Activated naive CD8-positive, alpha-beta T cell treated with anti-CD3 and anti-CD28 coated beads for 36 hours (primary cell): ENCODE results near the gene SDC3. TPM values are rescaled to one million over a fixed set of nuclear protein-coding genes. Genes with fewer than 3 reads are reported as not detected.

Experiments used
- DNase-seq: peaks from one replicate; pipeline ENCODE4 v3.0.0; 2021
- H3K27ac Mint-ChIP-seq: one replicate; pipeline ENCODE4 v1.8.0; 2022; ENCODE audit warnings: mild to moderate bottlenecking, moderate library complexity, mixed read lengths
- H3K27me3 Mint-ChIP-seq: one replicate; pipeline ENCODE4 v1.8.0; 2022; ENCODE audit warnings: mild to moderate bottlenecking, mixed read lengths
- H3K36me3 Mint-ChIP-seq: one replicate; pipeline ENCODE4 v1.8.0; 2021; ENCODE audit warnings: mild to moderate bottlenecking, mixed read lengths
- H3K4me1 Mint-ChIP-seq: one replicate; pipeline ENCODE4 v1.8.0; 2021; ENCODE audit warnings: mixed read lengths
- H3K4me3 Mint-ChIP-seq: one replicate; pipeline ENCODE4 v1.8.0; 2022; ENCODE audit warnings: mild to moderate bottlenecking, moderate library complexity, mixed read lengths
- H3K9me3 Mint-ChIP-seq: one replicate; pipeline ENCODE4 v1.8.0; 2022; ENCODE audit warnings: mixed read lengths
- total RNA-seq, 2 experiments: library from RNA; stranded (reverse); gene quantifications; one replicate each; pipeline ENCODE4 v1.2.3, GENCODE V29; 2021

Gene SDC3
- total RNA-seq, 2 experiments from 2014 or later, result 0.30 to 0.43 TPM

GRCh38 chr1:30890502-30891226 lies 17.9 kb downstream of the SDC3 start:
- peaks cover 7% of the 10 kb centered on the region for H3K27me3 Mint-ChIP-seq
- no peak overlapping the region for H3K27ac Mint-ChIP-seq

GRCh38 chr1:30889511-30889910 lies 19.0 kb downstream of the SDC3 start:
- H3K9me3 Mint-ChIP-seq, result no peaks in the 10 kb centered on the region

More at GRCh38 chr1:30890502-30891226, 17.9 kb downstream of the SDC3 start:
- H3K36me3 Mint-ChIP-seq, result no peaks in the 10 kb centered on the region
- H3K4me1 Mint-ChIP-seq, result peaks cover 2% of the 10 kb centered on the region
- DNase-seq, result no peak
- H3K9me3 Mint-ChIP-seq, result no peaks in the 10 kb centered on the region
- no peak overlapping the region for H3K4me3 Mint-ChIP-seq

GRCh38 chr1:30888975-30889374 lies 19.6 kb downstream of the SDC3 start:
- Mint-ChIP-seq H3K27me3 (peaks cover 14% of the 10 kb centered on the region), H3K36me3 (no peaks in the 10 kb centered on the region), H3K9me3 (no peaks in the 10 kb centered on the region), H3K4me1 (peaks cover 2% of the 10 kb centered on the region), H3K4me3 (no peak overlapping the region), H3K27ac (no peak overlapping the region)
- DNase-seq, result no peak

More at GRCh38 chr1:30889511-30889910, 19.0 kb downstream of the SDC3 start:
- Mint-ChIP-seq H3K36me3 (no peaks in the 10 kb centered on the region), H3K4me1 (peaks cover 2% of the 10 kb centered on the region), H3K27me3 (peaks cover 9% of the 10 kb centered on the region), H3K4me3 (no peak overlapping the region), H3K27ac (no peak overlapping the region)
- no peak for DNase-seq

- Mint-ChIP-seq H3K36me3 (no peaks in the 10 kb centered on the region), H3K27me3 (peaks cover 12% of the 10 kb centered on the region), H3K4me1 (peaks cover 2% of the 10 kb centered on the region), H3K9me3 (no peaks in the 10 kb centered on the region), H3K4me3 (no peak overlapping the region), H3K27ac (no peak overlapping the region)
- no peak for DNase-seq
These were observed 20.2 kb downstream of the SDC3 start for GRCh38 chr1:30888391-30888790.

- H3K27me3 Mint-ChIP-seq, result peaks cover 7% of the 10 kb centered on the region
- H3K36me3 Mint-ChIP-seq, result no peaks in the 10 kb centered on the region
- H3K9me3 Mint-ChIP-seq, result no peaks in the 10 kb centered on the region
- peaks cover 2% of the 10 kb centered on the region for H3K4me1 Mint-ChIP-seq
- H3K4me3 Mint-ChIP-seq, result no peak overlapping the region
- no peak for DNase-seq
- no peak overlapping the region for H3K27ac Mint-ChIP-seq
These were observed 20.9 kb downstream of the SDC3 start for GRCh38 chr1:30887485-30888315.

- Mint-ChIP-seq H3K4me1 (peaks cover 2% of the 10 kb centered on the region), H3K4me3 (no peak overlapping the region), H3K27me3 (peaks cover 7% of the 10 kb centered on the region), H3K27ac (no peak overlapping the region), H3K9me3 (no peaks in the 10 kb centered on the region), H3K36me3 (no peaks in the 10 kb centered on the region)
- no peak for DNase-seq
These were observed 21.7 kb downstream of the SDC3 start for GRCh38 chr1:30886710-30887428.

- no peak overlapping the region for H3K27ac Mint-ChIP-seq
- H3K4me3 Mint-ChIP-seq, result no peak overlapping the region
- no peaks in the 10 kb centered on the region for H3K9me3 Mint-ChIP-seq
- H3K4me1 Mint-ChIP-seq, result peaks cover 2% of the 10 kb centered on the region
- H3K27me3 Mint-ChIP-seq, result peaks cover 7% of the 10 kb centered on the region
- H3K36me3 Mint-ChIP-seq, result no peaks in the 10 kb centered on the region
- DNase-seq, result no peak
These were observed 22.7 kb downstream of the SDC3 start for GRCh38 chr1:30885570-30886522.

- H3K4me3 Mint-ChIP-seq, result no peak overlapping the region
- peaks cover 7% of the 10 kb centered on the region for H3K27me3 Mint-ChIP-seq
- H3K36me3 Mint-ChIP-seq, result no peaks in the 10 kb centered on the region
- DNase-seq, result no peak
- H3K9me3 Mint-ChIP-seq, result no peaks in the 10 kb centered on the region
- H3K27ac Mint-ChIP-seq, result no peak overlapping the region
- peaks cover 2% of the 10 kb centered on the region for H3K4me1 Mint-ChIP-seq
These were observed 23.8 kb downstream of the SDC3 start for GRCh38 chr1:30884723-30885122.

GRCh38 chr1:30883389-30884172 lies 25.0 kb downstream of the SDC3 start:
- Mint-ChIP-seq H3K27ac (no peak overlapping the region), H3K9me3 (no peaks in the 10 kb centered on the region), H3K27me3 (peaks cover 7% of the 10 kb centered on the region), H3K4me1 (peaks cover 3% of the 10 kb centered on the region), H3K4me3 (no peak overlapping the region), H3K36me3 (no peaks in the 10 kb centered on the region)
- DNase-seq, result no peak

GRCh38 chr1:30882678-30883388 lies 25.7 kb downstream of the SDC3 start:
- no peak overlapping the region for H3K27ac Mint-ChIP-seq
- no peaks in the 10 kb centered on the region for H3K9me3 Mint-ChIP-seq
- no peak for DNase-seq
- no peaks in the 10 kb centered on the region for H3K36me3 Mint-ChIP-seq
- peaks cover 3% of the 10 kb centered on the region for H3K4me1 Mint-ChIP-seq
- H3K4me3 Mint-ChIP-seq, result no peak overlapping the region
- H3K27me3 Mint-ChIP-seq, result peaks cover 7% of the 10 kb centered on the region

- Mint-ChIP-seq H3K4me3 (no peak overlapping the region), H3K27me3 (peaks cover 10% of the 10 kb centered on the region), H3K36me3 (no peaks in the 10 kb centered on the region), H3K9me3 (no peaks in the 10 kb centered on the region), H3K4me1 (peaks cover 3% of the 10 kb centered on the region), H3K27ac (no peak overlapping the region)
- no peak for DNase-seq
These were observed 27.0 kb downstream of the SDC3 start for GRCh38 chr1:30881319-30882181.

- Mint-ChIP-seq H3K27ac (no peak overlapping the region), H3K9me3 (no peaks in the 10 kb centered on the region), H3K27me3 (peaks cover 10% of the 10 kb centered on the region), H3K4me1 (peaks cover 3% of the 10 kb centered on the region), H3K36me3 (no peaks in the 10 kb centered on the region), H3K4me3 (no peak overlapping the region)
- DNase-seq, result no peak
These were observed 27.8 kb downstream of the SDC3 start for GRCh38 chr1:30880678-30881318.
